CD4-positive, CD25-positive, alpha-beta regulatory T cell (primary cell): ENCODE measurements around the gene MAN2A1. TPM values are rescaled to one million over a fixed set of nuclear protein-coding genes. Genes with fewer than 3 reads are reported as not detected.

ENCODE experiments used
- ATAC-seq, 2 donors: fragments of 150-1000 bp; cut with Tn5 transposase; one replicate each; pipeline ENCODE4 v1.10.0; 2021; ENCODE audit warnings: low read depth in 2 of 2, moderate number of reproducible peaks in 2 of 2, moderate library complexity in 1 of 2
- DNase-seq, 3 donors: peaks; one replicate each; pipeline versions ENCODE4 v3.0.0 to v3.0.0-alpha.2; 2012 to 2022; ENCODE audit warnings: mixed read lengths in 1 of 3
- H3K27ac ChIP-seq: one replicate; pipeline ENCODE4 v1.7.0; 2013; ENCODE audit warnings: mild to moderate bottlenecking, low read length; ENCODE audit not compliant: insufficient read depth, poor library complexity, severe bottlenecking
- H3K27me3 ChIP-seq: one replicate; pipeline ENCODE4 v1.7.0; 2013; ENCODE audit warnings: low read length; ENCODE audit not compliant: control insufficient read depth, insufficient read depth
- H3K36me3 ChIP-seq: one replicate; pipeline ENCODE4 v1.7.0; 2013; ENCODE audit warnings: mild to moderate bottlenecking, low read length, moderate library complexity; ENCODE audit not compliant: control insufficient read depth, insufficient read depth
- H3K4me1 ChIP-seq: 2 replicates; pipeline ENCODE4 v1.7.0; 2013; ENCODE audit warnings: mild to moderate bottlenecking, low read length; ENCODE audit not compliant: insufficient read depth, control insufficient read depth, poor library complexity, severe bottlenecking
- H3K4me3 ChIP-seq: one replicate; pipeline ENCODE4 v1.7.0; 2013; ENCODE audit warnings: low read depth, mild to moderate bottlenecking, low read length, moderate library complexity
- H3K9me3 ChIP-seq, 2 experiments: 1 replicate in 1 of 2; 2 replicates in 1 of 2; pipeline ENCODE4 v1.7.0; 2013; ENCODE audit warnings: low read length in 2 of 2, mild to moderate bottlenecking in 1 of 2, moderate library complexity in 1 of 2; ENCODE audit not compliant: control insufficient read depth in 2 of 2
- H3K27ac Mint-ChIP-seq, 3 donors: one replicate each; pipeline ENCODE4 v1.8.0; 2020 to 2022; ENCODE audit warnings: mild to moderate bottlenecking in 3 of 3, mixed read lengths in 3 of 3, moderate library complexity in 2 of 3
- H3K27me3 Mint-ChIP-seq: one replicate; pipeline ENCODE4 v1.8.0; 2022; ENCODE audit warnings: mild to moderate bottlenecking, mixed read lengths
- H3K36me3 Mint-ChIP-seq: one replicate; pipeline ENCODE4 v1.8.0; 2020; ENCODE audit warnings: mixed read lengths
- H3K4me1 Mint-ChIP-seq, 4 donors: one replicate each; pipeline ENCODE4 v1.8.0; 2020 to 2022; ENCODE audit warnings: mixed read lengths in 4 of 4, mild to moderate bottlenecking in 1 of 4
- H3K4me3 Mint-ChIP-seq, 4 donors: one replicate each; pipeline ENCODE4 v1.8.0; 2020 to 2022; ENCODE audit warnings: mild to moderate bottlenecking in 4 of 4, mixed read lengths in 4 of 4, moderate library complexity in 3 of 4
- H3K9me3 Mint-ChIP-seq, 7 donors: one replicate each; pipeline ENCODE4 v1.8.0; 2020 to 2022; ENCODE audit warnings: mixed read lengths in 7 of 7, mild to moderate bottlenecking in 3 of 7, moderate library complexity in 2 of 7
- polyA plus RNA-seq, 4 donors: library from polyadenylated mRNA; unstranded; fragments of 300-500 nt; fragmentation: Illumina TruSeq; gene quantifications; one replicate each; pipeline ENCODE4 v1.2.3, GENCODE V29; 2021
- total RNA-seq: library from RNA; stranded (reverse); gene quantifications from one replicate; pipeline ENCODE4 v1.2.3, GENCODE V29; 2022

The MAN2A1 gene
- total and polyA plus RNA-seq, 5 donors from 2014 or later = 20.7 to 71.5 (median 21.3) TPM

DNA sequence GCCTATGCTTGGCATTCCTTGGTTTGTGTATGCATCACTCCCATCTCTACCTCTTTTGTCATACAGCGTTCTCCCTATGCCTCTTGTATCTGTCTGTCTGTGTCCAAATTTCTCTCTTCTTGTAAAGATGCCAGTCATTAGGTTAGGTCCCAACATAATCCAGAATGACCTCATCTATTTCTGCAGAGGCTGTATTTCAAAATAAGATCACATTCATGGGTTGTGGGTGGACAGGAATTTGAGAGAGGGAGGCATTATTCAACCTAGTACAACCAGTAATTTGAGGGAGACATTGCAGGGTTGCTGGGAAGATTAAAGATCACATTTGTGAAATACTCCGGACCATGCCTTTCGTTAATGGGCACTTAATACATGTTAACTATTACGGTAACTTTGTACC, 155.0 kb downstream of the MAN2A1 start:
- no peaks in the 10 kb centered on the region for H3K27me3 Mint-ChIP-seq
- H3K4me1 ChIP-seq = peaks cover 24% of the 10 kb centered on the region
- H3K9me3 ChIP-seq = no peaks in the 10 kb centered on the region
- no peak overlapping the region for H3K4me3 ChIP-seq
- no peaks in the 10 kb centered on the region for H3K27me3 ChIP-seq
- DNase-seq (no peak), ATAC-seq (no peak)
- peaks cover 61% of the 10 kb centered on the region for H3K36me3 ChIP-seq
- H3K4me1 Mint-ChIP-seq = peaks cover 28 to 40% (median 33%) of the 10 kb centered on the region in 4 donors
- H3K4me3 Mint-ChIP-seq = no peak overlapping the region
- H3K36me3 Mint-ChIP-seq = peaks cover 81% of the 10 kb centered on the region
- peak overlapping the region in 1 of 3 donors; percentile 44 for H3K27ac Mint-ChIP-seq
- no peak overlapping the region for H3K27ac ChIP-seq
- H3K9me3 Mint-ChIP-seq = peaks cover 0 to 6% (median 0%) of the 10 kb centered on the region in 7 donors

DNA sequence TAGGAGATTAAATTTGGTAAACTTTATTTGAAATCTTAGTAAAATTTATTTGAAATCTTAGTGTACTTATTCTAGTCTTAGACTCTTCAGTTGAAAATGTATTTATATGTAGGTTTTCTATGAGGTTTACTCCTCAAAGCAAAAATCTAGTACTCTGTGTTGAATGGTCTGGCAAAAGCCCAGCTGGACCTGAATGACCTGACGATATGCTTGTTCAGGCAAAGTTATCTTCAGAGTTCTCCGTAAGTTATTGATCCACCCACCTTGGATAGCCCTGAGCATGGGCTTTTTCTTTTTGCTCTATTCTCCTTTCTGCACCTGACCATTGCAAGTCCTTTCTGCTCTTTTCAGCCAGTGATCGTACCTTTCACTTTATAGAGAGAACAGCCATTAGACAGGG, 158.4 kb downstream of the MAN2A1 start:
- H3K27me3 ChIP-seq = no peaks in the 10 kb centered on the region
- peak overlapping the region; percentile 6 to 86 (median 74) for H3K27ac Mint-ChIP-seq
- H3K27ac ChIP-seq = peak overlapping the region; percentile 15
- H3K4me1 ChIP-seq = peaks cover 44% of the 10 kb centered on the region
- ATAC-seq (no peak), DNase-seq (no peak)
- no peaks in the 10 kb centered on the region for H3K9me3 ChIP-seq
- H3K4me3 Mint-ChIP-seq = peak overlapping the region in 2 of 4 donors; percentile 9 to 59
- H3K4me1 Mint-ChIP-seq = peaks cover 45 to 60% (median 47%) of the 10 kb centered on the region in 4 donors
- H3K36me3 ChIP-seq = peaks cover 52% of the 10 kb centered on the region
- H3K27me3 Mint-ChIP-seq = no peaks in the 10 kb centered on the region
- H3K4me3 ChIP-seq = no peak overlapping the region
- peaks cover 72% of the 10 kb centered on the region for H3K36me3 Mint-ChIP-seq
- H3K9me3 Mint-ChIP-seq = peaks cover 0 to 6% (median 0%) of the 10 kb centered on the region in 7 donors

DNA sequence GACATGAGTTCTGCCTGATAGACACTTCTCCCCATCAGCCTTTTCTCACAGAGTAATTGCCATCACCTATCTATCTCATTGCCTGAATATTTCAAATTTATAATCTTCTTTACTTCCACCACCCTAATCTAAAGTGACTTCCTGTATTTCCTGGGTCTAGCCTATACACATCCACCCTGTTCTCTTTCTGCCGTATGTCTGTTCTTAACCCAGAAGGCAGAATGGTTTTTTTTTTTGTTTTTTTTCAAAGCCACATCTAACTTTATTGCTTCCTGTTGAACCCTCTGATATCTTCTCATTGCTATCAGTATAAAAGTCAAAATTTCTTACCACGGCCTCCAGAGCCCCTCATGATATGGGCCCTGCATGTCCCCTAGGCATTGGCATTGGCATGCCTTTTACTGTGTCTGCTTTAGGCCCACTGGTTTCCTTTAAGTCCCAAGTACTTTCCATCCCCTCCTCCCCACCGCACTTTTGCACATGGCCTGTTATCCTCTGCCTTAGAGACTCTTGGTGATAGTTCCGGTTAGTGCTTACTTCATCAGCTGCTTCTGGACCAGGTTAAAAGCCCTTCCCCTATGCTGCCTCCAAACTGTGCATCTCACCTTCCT, 159.9 kb downstream of the MAN2A1 start:
- Histone ChIP-seq H3K27ac (peak overlapping the region; percentile 15), H3K9me3 (no peaks in the 10 kb centered on the region), H3K4me1 (peaks cover 44% of the 10 kb centered on the region), H3K4me3 (peak overlapping the region; percentile 16), H3K36me3 (peaks cover 44% of the 10 kb centered on the region), H3K27me3 (no peaks in the 10 kb centered on the region)
- Mint-ChIP-seq H3K27ac (peak overlapping the region; percentile 74 to 91 (median 86)), H3K9me3 (peaks cover 0 to 6% (median 0%) of the 10 kb centered on the region in 7 donors), H3K4me3 (peak overlapping the region; percentile 58 to 72 (median 64)), H3K27me3 (no peaks in the 10 kb centered on the region), H3K4me1 (peaks cover 47 to 67% (median 48%) of the 10 kb centered on the region in 4 donors), H3K36me3 (peaks cover 64% of the 10 kb centered on the region)
- DNase-seq = peak in 2 of 3 donors; percentile 20 to 42
- ATAC-seq = peak; percentile 56 to 64

DNA sequence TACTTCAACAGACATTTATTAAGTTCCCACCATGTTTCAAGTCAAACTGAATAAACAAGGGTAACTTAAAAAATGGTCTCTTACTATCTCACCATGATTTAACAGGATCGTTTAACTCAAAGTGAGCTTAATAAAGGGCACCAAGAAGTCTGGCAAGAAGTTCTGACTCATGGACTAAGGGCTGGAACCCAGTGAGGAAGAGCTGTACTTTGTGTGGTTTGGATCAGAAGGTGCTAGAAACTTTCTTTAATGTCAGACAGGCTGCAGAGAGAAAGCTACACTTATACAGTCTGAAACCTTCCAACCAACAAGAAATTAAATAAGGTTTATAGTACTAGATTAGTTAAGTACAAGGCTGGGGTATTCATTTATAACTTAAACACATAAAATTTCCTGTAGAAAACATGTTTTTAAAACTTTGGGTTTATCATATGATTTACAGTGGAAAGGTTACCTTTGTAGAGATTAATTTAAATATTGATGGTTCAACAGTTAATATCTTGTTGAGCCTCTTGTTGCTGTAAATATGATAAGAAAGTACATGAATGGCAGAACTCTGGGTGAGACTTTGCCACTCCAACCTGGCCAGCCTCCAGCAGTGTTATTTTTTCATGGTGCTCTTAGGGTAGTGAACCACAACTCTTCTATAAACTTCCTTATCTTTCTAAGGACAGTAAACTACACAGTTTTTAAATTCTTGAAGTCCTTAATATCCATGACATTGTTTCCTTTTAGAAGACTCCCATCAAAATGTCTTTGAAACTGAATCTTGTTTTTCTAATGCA, 162.8 kb downstream of the MAN2A1 start:
- Mint-ChIP-seq H3K4me1 (peaks cover 49 to 78% (median 55%) of the 10 kb centered on the region in 4 donors), H3K27ac (peak overlapping the region; percentile 15 to 53 (median 37)), H3K27me3 (no peaks in the 10 kb centered on the region), H3K36me3 (peaks cover 53% of the 10 kb centered on the region), H3K4me3 (peak overlapping the region in 3 of 4 donors; percentile 1 to 26 (median 9)), H3K9me3 (peaks cover 0 to 6% (median 0%) of the 10 kb centered on the region in 7 donors)
- DNase-seq (peak in 1 of 3 donors; percentile 24), ATAC-seq (peak; percentile 22 to 24)
- Histone ChIP-seq H3K36me3 (peaks cover 28% of the 10 kb centered on the region), H3K9me3 (no peaks in the 10 kb centered on the region), H3K27ac (peak overlapping the region; percentile 25), H3K4me3 (no peak overlapping the region), H3K27me3 (no peaks in the 10 kb centered on the region), H3K4me1 (peaks cover 56% of the 10 kb centered on the region)

DNA sequence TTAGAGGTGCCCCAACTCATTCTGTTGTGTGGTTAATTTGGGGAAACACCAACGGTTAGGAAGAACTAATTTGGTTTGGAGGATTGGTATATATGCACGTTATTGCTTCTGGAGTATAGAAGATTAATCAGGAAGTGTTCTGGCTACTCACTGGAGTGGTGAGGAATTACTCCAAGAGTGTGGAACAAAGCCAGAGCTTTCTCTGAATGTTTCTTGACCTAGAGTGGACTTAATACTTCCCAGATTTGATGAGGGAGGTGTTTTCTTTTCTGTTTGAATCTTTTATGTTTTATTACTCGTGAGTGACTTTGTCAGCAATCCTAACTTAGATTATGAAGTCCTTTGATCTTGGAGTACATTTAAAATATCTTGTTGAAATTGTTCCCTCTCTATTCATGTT, 163.7 kb downstream of the MAN2A1 start:
- Mint-ChIP-seq H3K27ac (peak overlapping the region in 1 of 3 donors; percentile 37), H3K9me3 (peaks cover 0 to 6% (median 0%) of the 10 kb centered on the region in 7 donors), H3K27me3 (no peaks in the 10 kb centered on the region), H3K4me1 (peaks cover 50 to 80% (median 57%) of the 10 kb centered on the region in 4 donors), H3K4me3 (no peak overlapping the region), H3K36me3 (peaks cover 53% of the 10 kb centered on the region)
- H3K27ac ChIP-seq = peak overlapping the region; percentile 25
- peaks cover 26% of the 10 kb centered on the region for H3K36me3 ChIP-seq
- no peaks in the 10 kb centered on the region for H3K27me3 ChIP-seq
- DNase-seq (no peak), ATAC-seq (no peak)
- no peaks in the 10 kb centered on the region for H3K9me3 ChIP-seq
- H3K4me3 ChIP-seq = no peak overlapping the region
- peaks cover 63% of the 10 kb centered on the region for H3K4me1 ChIP-seq

DNA sequence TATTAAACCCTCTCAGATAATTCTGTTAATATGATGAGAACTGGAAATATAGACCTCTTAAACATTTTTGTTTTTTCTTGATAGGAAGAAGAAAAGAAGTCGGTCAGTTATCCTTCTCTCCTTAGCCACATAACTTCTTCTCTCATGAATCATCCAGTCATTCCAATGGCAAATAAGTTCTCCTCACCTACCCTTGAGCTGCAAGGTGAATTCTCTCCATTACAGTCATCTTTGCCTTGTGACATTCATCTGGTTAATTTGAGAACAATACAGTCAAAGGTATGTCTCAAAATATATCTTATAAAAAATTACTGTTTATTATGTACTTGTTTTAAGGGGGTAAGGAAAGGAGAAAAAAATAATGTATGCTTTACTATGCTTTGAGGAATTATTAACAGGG, 165.3 kb downstream of the MAN2A1 start:
- peak overlapping the region; percentile 66 for H3K27ac ChIP-seq
- H3K27ac Mint-ChIP-seq = no peak overlapping the region
- H3K4me1 Mint-ChIP-seq = peaks cover 38 to 75% (median 46%) of the 10 kb centered on the region in 4 donors
- H3K36me3 ChIP-seq = peaks cover 18% of the 10 kb centered on the region
- no peak for DNase-seq
- no peak overlapping the region for H3K4me3 Mint-ChIP-seq
- peaks cover 52% of the 10 kb centered on the region for H3K4me1 ChIP-seq
- H3K9me3 ChIP-seq = no peaks in the 10 kb centered on the region
- H3K4me3 ChIP-seq = no peak overlapping the region
- H3K27me3 Mint-ChIP-seq = no peaks in the 10 kb centered on the region
- H3K27me3 ChIP-seq = no peaks in the 10 kb centered on the region
- H3K36me3 Mint-ChIP-seq = peaks cover 47% of the 10 kb centered on the region
- no peaks in the 10 kb centered on the region for H3K9me3 Mint-ChIP-seq
- ATAC-seq = no peak

DNA sequence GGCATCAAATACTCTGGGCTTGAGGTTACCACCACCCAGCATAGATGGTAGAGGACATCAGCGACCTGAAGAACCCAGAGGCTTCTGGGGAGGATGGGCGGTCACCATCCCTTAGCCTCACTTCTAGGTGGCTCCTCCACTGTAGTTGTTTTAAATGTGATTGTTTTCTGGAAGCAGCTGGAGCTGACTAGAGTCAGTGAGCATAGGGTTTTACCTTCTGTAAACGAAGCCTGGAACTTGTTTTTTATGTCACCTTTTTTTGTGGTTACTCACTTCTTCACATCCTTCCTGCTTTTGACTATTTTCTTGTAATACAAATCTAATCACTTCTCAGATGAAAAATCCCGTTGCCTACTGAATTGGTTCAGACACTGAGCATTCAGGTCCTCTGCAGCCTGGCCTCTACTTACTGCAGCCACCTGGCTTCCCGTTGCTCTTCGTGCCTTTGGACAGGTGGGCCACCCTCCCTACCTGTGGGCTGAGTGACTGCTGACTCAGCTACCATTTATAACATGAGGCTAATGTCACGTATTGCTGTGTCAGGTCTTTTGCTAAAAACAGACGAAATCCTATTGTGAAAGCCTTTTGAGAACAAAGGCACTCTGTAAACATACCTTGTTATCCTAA, 167.8 kb downstream of the MAN2A1 start:
- peaks cover 37% of the 10 kb centered on the region for H3K4me1 ChIP-seq
- H3K36me3 ChIP-seq = peaks cover 24% of the 10 kb centered on the region
- H3K4me3 Mint-ChIP-seq = peak overlapping the region; percentile 1 to 61 (median 53)
- peaks cover 31 to 59% (median 36%) of the 10 kb centered on the region in 4 donors for H3K4me1 Mint-ChIP-seq
- no peaks in the 10 kb centered on the region for H3K9me3 Mint-ChIP-seq
- ATAC-seq (peak; percentile 64 to 71), DNase-seq (peak in 2 of 3 donors; percentile 51 to 74)
- H3K27me3 Mint-ChIP-seq = no peaks in the 10 kb centered on the region
- peak overlapping the region; percentile 83 to 87 (median 84) for H3K27ac Mint-ChIP-seq
- H3K36me3 Mint-ChIP-seq = peaks cover 40% of the 10 kb centered on the region
- H3K4me3 ChIP-seq = peak overlapping the region; percentile 65
- H3K9me3 ChIP-seq = no peaks in the 10 kb centered on the region
- H3K27ac ChIP-seq = peak overlapping the region; percentile 66
- H3K27me3 ChIP-seq = no peaks in the 10 kb centered on the region
